Measurements from ENCODE around the gene PDZRN3.

PDZRN3 gene

GRCh38 chr3:73498764-73499622 is 125.7 kb downstream of the PDZRN3 start:
- in situ Hi-C loops (cut with MboI; ENCODE audit: low sequenced_read_pairs) = no loop called here

DNA sequence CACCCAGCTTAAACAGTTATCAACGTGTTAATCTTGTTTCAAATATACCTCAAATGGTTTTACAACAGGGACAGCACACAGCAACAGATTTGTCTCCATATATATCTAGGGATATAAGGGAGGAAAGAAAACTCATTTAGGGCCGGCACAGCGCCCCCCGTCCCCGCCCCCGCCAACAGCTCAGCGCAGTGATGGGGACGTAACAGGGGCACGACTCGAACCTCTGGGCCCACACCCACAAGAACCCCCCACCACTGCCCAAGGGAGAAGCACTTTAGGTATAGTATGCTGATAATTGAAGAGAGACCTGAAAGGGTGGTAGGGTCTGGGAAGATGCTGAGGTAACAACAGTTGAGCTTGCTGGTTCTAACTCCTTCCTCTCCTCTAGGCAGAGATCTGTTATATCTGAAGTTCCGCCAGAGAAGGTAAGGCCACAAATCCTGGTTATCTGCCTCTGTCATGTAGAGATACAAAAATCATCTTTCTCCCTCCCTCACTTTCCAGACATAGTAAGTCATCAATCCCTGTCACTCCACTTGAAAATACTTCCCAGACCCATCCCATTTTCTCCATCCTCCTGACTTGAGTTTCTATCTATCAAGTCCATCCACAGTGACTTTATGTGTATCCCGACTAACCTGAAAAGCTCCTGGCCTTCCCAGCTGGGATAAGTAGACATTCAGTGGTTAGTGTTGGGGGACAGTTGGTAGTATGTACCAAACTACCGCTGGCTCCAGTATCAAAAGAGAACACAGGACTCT is 126.9 kb downstream of the PDZRN3 start:
- in situ Hi-C loops (cut with MboI; ENCODE audit: low sequenced_read_pairs) = no loop called here

DNA sequence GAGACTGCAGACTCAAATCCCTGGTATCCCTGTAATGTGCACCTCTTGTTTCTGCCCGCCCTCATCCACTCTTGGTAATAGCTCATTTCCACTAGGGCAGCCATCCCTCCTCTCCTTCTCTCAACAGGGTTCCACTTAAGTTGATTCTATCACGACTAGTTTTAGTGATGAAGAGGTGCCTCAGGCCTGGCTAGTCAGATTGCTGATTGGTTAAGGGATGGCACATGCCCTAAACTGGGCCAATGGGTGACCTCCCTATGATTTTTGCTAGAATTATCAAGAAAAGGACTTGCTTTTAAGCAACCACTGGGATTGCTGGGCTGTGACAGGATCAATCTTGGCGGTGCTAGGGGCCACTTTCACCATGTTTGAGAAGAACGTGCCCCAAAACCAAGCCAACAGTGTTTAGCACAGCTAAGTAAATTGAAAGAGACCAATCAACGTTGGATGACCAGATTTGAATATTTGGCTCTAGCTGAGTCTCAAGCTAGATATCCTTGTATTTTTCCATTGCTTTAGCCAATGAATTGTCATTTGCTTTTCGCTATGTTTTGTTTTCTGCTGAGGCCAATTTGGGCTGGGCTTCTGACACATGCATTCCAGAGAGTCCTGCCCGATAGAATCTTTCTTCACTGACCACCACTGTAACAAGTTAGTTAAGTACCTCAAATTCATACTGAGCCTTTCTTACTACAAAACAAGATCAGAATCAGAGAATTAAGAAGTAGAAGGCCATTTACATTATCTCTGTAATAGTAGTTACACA is 131.0 kb downstream of the PDZRN3 start:
- in situ Hi-C loops (cut with MboI; ENCODE audit: low sequenced_read_pairs) = no loop called here

DNA sequence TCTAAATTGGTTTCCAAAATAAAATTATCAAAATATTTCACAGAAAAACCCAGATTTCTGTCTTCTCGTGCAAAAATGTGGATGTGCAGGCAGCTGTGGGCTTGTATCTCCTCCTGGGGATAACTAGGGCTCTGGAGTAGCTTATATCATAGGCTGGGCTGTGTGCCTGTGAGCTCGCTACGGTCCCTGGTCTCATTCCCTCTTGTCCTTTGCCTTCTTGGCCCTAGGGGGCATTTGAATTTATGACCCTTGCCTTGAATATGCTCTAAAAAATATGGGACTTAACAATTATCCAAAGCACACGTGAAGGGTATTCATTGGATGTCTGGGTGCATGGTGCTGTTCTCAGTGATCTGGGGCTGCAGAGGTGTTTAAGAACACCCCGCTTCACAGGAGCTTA is 132.6 kb downstream of the PDZRN3 start:
- in situ Hi-C loops (cut with MboI; ENCODE audit: low sequenced_read_pairs) = no loop called here

GRCh38 chr3:73491287-73491662 is 133.5 kb downstream of the PDZRN3 start:
- in situ Hi-C loops (cut with MboI; ENCODE audit: low sequenced_read_pairs) = no loop called here

GRCh38 chr3:73490453-73491286 is 134.1 kb downstream of the PDZRN3 start:
- in situ Hi-C loops (cut with MboI; ENCODE audit: low sequenced_read_pairs) = no loop called here

DNA sequence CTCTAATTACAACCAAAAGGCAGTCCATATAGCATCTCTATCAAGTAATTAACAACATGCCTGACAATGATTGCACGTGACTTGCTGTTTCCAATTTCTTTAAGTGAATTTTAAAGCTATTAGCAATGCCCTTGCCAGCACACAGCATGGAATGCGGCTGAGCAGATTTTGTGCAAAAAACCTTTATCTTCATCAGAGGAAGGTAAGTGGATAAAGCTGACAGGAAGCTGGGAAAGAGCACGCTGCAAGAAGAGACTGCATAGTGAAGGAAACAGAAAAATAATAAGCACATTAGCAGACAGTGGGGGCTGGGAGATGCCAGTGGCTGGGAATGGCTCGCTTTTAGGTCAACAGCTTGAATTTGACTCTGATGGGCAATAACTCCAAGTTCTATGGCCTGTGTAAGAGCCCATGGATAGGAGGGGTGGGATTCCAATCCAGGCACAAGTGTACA is 138.8 kb downstream of the PDZRN3 start:
- in situ Hi-C loops (cut with MboI; ENCODE audit: low sequenced_read_pairs) = no loop called here

DNA sequence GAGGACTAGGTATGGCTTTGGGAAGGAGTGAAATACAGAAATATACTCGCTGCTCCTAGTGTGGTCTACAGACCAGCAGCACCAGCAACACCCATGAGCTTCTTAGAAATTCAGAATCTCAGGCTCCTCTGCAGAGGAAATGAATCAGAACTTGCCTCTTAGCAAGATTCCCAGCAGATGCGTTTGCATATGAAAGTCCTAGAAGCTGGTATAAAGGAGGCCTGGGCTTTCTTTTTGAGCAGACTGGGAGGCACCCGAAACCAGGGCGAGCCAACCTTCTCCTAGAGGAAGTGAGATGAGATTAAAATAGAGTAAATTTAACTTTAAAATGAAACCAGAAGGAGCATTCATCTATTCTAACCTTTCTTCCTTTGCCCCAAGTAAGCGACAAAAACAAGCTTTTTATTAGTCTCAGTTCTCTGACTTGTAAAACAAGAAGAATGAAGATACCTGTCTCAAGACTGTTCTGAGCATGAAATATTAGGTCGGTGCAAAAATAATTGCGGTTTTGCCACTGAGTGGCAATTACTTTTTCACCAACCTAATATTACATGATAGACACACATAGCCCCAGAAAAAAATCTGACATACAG is 140.0 kb downstream of the PDZRN3 start:
- in situ Hi-C loops (cut with MboI; ENCODE audit: low sequenced_read_pairs) = no loop called here

- in situ Hi-C loops (cut with MboI; ENCODE audit: low sequenced_read_pairs) = no loop called here
These were observed 142.9 kb downstream of the PDZRN3 start for GRCh38 chr3:73481888-73482287.

DNA sequence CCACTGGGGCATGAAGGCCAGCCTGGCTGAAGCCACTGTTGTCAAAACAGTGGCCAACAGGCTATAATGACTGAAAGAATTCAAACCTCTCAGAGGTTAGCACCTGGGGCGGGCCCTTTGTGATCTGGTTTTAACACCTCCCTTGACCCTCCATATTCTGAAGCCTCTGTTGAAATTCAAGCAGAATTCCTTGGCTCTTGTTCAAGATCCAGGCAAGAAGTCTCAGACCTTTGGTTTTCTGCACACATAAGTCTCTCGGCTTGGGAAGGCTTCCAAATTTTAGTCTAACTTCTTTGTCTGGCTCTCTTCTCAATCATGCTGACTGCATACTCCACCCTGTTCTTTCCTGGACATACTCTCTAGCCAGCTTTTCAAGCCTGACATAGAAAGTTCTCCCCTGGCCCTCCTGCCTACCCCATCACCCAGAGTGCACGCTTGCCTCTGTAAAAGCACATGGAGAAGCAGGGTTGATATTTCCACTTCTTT is 144.5 kb downstream of the PDZRN3 start:
- in situ Hi-C loops (cut with MboI; ENCODE audit: low sequenced_read_pairs) = no loop called here

GRCh38 chr3:73479325-73479724 is 145.4 kb downstream of the PDZRN3 start:
- in situ Hi-C loops (cut with MboI; ENCODE audit: low sequenced_read_pairs) = no loop called here

DNA sequence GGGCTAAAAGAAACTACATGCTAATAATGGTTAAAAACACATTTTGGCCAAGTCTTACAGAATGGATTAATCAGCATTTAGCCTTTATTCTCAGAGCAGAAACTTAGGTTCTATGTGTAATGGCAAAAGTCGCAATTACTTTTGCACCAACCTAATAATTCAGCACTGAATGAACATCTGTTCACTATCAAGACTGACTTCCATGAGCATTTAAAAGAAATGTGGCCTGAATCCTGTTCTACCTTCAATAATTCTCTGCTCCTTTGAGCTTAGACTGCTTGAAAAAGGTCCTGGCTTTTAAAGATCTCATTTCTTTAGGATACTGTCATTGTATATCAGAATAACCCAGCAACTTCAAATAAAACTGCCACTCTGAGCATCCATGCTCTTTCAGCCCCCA is 145.9 kb downstream of the PDZRN3 start:
- in situ Hi-C loops (cut with MboI; ENCODE audit: low sequenced_read_pairs) = no loop called here

- in situ Hi-C loops (cut with MboI; ENCODE audit: low sequenced_read_pairs) = no loop called here
These were observed 149.0 kb downstream of the PDZRN3 start for GRCh38 chr3:73475717-73476116.

DNA sequence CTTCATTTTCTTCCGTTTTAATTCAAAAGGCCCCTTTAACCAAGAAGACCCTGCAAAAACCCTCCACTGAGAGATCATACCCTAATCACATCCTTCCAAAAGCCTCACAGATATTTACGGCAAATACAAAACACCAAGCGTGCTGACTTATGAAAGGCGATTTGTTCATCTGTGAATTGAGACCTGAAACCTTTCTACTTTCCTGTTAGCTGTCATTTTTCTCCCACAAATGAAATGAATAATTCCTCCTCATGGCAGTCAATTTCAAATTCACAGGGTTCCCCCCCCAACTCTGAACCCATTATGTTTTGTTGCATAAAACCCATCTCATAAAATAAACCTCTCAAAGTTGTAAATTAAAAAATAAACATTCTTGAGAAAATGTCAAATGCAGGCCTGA is 149.6 kb downstream of the PDZRN3 start:
- in situ Hi-C loops (cut with MboI; ENCODE audit: low sequenced_read_pairs) = no loop called here

DNA sequence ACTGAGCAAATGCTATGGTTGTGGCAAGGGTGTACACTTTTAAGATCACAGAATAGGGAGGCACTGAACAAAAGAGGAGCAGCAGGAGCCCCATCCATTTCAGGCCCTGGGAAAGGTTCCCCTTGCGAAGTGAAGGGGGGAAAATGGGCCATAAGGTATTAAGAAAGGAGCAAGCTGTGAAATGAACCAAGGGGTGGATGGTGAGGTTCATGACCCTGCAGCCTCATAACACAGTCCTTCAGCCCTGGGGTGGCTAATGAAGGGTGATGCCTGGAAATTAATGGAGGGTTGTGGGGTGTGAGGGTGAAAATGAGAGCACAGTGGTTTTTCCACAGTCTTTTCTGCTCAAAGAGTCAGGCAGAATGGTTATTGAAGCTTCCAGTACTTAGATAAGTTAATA is 150.1 kb downstream of the PDZRN3 start:
- in situ Hi-C loops (cut with MboI; ENCODE audit: low sequenced_read_pairs) = no loop called here

DNA sequence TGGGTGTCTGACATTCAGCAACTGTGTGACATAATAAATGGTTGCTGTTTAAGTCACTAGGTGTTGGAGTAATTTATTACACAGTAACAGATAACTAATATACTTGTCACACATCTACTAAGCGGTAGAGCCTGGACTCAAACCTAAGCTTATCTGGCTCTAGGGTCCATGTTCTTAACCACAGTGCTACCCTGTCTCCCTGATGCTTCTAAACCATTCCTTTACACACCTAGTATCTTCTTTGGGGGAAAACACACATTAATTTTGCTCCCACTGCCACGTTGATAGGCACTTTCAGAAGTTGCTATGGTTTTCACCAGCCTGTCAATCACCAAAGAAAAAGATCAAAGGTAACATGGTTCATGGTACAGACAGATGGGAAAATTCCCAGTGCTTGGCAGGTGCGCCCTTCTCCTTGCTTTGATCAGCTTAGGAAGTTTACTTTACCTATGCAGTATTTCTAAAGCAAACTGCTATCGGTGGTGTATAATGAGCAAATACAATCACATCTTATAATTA is 150.8 kb downstream of the PDZRN3 start:
- in situ Hi-C loops (cut with MboI; ENCODE audit: low sequenced_read_pairs) = no loop called here

- in situ Hi-C loops (cut with MboI; ENCODE audit: low sequenced_read_pairs) = no loop called here
These were observed 151.4 kb downstream of the PDZRN3 start for GRCh38 chr3:73473181-73473897.

DNA sequence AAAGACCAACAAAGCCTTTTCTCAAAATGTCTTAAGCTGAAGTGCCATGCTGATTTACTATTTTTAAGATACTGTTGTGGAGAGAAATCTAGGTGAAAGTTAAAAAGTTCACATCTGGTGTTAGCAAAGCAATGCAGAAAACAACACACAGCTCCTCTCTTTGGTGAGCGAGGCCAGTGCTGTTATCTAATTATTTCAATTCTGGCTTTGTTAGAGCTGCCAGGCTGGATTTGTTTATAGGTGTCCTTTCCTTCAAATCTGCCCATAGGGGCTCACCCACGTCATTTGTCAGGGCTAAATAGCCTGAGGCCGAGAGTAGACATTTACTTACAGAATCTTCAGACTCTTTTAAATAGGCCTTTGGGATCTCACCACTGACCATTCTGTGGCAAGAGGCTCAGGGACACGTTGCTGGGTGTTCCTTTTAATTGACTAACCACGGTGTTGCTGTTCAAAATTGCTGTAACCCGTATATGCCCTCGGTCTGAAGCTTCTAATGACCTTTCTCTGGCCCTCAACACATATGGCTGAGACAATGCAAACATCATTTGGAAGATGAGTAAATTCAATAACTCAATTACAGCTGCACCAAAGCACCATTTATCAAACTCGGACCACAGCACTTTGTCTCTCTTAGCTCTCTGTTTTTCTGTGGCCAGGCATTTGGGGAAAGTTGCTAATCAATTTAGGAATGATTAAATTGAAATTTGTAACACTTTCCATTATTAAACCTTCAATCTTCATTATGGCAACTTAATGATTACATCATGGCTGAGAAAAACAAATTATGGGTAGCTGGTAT is 152.6 kb downstream of the PDZRN3 start:
- in situ Hi-C loops (cut with MboI; ENCODE audit: low sequenced_read_pairs) = no loop called here

Data from HL-60/S4 (cell line).